Measurements from ENCODE around the gene BHMT. TPM values are rescaled to one million over a fixed set of nuclear protein-coding genes. Genes with fewer than 3 reads are reported as not detected.
A peak's percentile ranks its signal among the peaks of the same experiment; 100 is the strongest.

Gene BHMT
- total RNA-seq, 1 donor from 2014 or later = not detected

DNA sequence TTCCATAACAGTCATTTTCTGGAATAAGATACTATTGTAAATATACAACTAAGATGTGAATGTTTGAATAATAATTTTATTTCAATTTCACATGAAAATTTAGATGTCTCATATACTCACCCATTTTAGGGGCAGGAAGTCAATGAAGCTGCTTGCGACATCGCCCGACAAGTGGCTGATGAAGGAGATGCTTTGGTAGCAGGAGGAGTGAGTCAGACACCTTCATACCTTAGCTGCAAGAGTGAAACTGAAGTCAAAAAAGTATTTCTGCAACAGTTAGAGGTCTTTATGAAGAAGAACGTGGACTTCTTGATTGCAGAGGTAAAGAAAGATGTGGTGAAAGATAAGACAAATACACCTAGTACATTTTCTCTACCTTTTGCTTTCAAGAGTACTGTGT, 8.6 kb downstream of the BHMT start:
- no peak for FAIRE-seq
- no peak overlapping the region for H3K27ac Mint-ChIP-seq (ENCODE audit: unreplicated experiment)
- no peak overlapping the region for H3K4me3 Mint-ChIP-seq (ENCODE audit: unreplicated experiment)
- Histone ChIP-seq H3K9me3 (ENCODE audit: insufficient read depth, low read depth, low read length) (no peaks in the 10 kb centered on the region), H3K9ac (ENCODE audit: low read length) (no peak overlapping the region), H4K20me1 (ENCODE audit: insufficient read depth, low read length) (no peaks in the 10 kb centered on the region), H3K4me3 (ENCODE audit: insufficient read depth, low read depth, low read length) (no peak overlapping the region), H3K4me1 (ENCODE audit: insufficient read depth, low read length) (no peaks in the 10 kb centered on the region), H3K4me2 (ENCODE audit: low read length) (no peak overlapping the region), H3K79me2 (ENCODE audit: insufficient read depth, low read length) (no peaks in the 10 kb centered on the region), H2AFZ (ENCODE audit: low read depth, low read length) (no peak overlapping the region), H3K27ac (ENCODE audit: low read depth, low read length) (no peak overlapping the region), H3K36me3 (ENCODE audit: insufficient read depth, low read length) (no peaks in the 10 kb centered on the region), H3K27me3 (ENCODE audit: insufficient read depth, low read length) (no peaks in the 10 kb centered on the region)
- H3K27me3 Mint-ChIP-seq (ENCODE audit: low read depth, unreplicated experiment) = peaks cover 6% of the 10 kb centered on the region
- TF ChIP-seq, protein P1, sequence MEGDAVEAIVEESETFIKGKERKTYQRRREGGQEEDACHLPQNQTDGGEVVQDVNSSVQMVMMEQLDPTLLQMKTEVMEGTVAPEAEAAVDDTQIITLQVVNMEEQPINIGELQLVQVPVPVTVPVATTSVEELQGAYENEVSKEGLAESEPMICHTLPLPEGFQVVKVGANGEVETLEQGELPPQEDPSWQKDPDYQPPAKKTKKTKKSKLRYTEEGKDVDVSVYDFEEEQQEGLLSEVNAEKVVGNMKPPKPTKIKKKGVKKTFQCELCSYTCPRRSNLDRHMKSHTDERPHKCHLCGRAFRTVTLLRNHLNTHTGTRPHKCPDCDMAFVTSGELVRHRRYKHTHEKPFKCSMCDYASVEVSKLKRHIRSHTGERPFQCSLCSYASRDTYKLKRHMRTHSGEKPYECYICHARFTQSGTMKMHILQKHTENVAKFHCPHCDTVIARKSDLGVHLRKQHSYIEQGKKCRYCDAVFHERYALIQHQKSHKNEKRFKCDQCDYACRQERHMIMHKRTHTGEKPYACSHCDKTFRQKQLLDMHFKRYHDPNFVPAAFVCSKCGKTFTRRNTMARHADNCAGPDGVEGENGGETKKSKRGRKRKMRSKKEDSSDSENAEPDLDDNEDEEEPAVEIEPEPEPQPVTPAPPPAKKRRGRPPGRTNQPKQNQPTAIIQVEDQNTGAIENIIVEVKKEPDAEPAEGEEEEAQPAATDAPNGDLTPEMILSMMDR (IDR thresholded peaks at IDR 0.05; ENCODE audit: insufficient read depth, low read depth, low read length) = no peak
- TF ChIP-seq EZH2 (IDR thresholded peaks at IDR 0.05; ENCODE audit: insufficient read depth, low read length) = no peak
- DNase-seq (ENCODE audit: low read depth) = peak; percentile 39
- no peaks in the 10 kb centered on the region for H3K9me3 Mint-ChIP-seq (ENCODE audit: unreplicated experiment)
- H3K4me1 Mint-ChIP-seq (ENCODE audit: low read depth, unreplicated experiment) = no peaks in the 10 kb centered on the region
- H3K36me3 Mint-ChIP-seq (ENCODE audit: low read depth, unreplicated experiment) = no peaks in the 10 kb centered on the region

GRCh38 chr5:79122973-79123372, 11.4 kb downstream of the BHMT start:
- Mint-ChIP-seq H3K4me1 (ENCODE audit: low read depth, unreplicated experiment) (no peaks in the 10 kb centered on the region), H3K4me3 (ENCODE audit: unreplicated experiment) (no peak overlapping the region), H3K27me3 (ENCODE audit: low read depth, unreplicated experiment) (peaks cover 3% of the 10 kb centered on the region), H3K27ac (ENCODE audit: unreplicated experiment) (no peak overlapping the region), H3K9me3 (ENCODE audit: unreplicated experiment) (no peaks in the 10 kb centered on the region), H3K36me3 (ENCODE audit: low read depth, unreplicated experiment) (no peaks in the 10 kb centered on the region)
- Histone ChIP-seq H3K9me3 (ENCODE audit: insufficient read depth, low read depth, low read length) (no peaks in the 10 kb centered on the region), H4K20me1 (ENCODE audit: insufficient read depth, low read length) (no peaks in the 10 kb centered on the region), H3K79me2 (ENCODE audit: insufficient read depth, low read length) (no peaks in the 10 kb centered on the region), H3K36me3 (ENCODE audit: insufficient read depth, low read length) (no peaks in the 10 kb centered on the region), H3K27ac (ENCODE audit: low read depth, low read length) (no peak overlapping the region), H3K27me3 (ENCODE audit: insufficient read depth, low read length) (no peaks in the 10 kb centered on the region), H3K4me1 (ENCODE audit: insufficient read depth, low read length) (no peaks in the 10 kb centered on the region), H3K9ac (ENCODE audit: low read length) (no peak overlapping the region), H3K4me3 (ENCODE audit: insufficient read depth, low read depth, low read length) (no peak overlapping the region), H3K4me2 (ENCODE audit: low read length) (no peak overlapping the region), H2AFZ (ENCODE audit: low read depth, low read length) (no peak overlapping the region)
- TF ChIP-seq, protein P1 (IDR thresholded peaks at IDR 0.05; ENCODE audit: insufficient read depth, low read depth, low read length) = no peak
- no peak for TF ChIP-seq EZH2 (IDR thresholded peaks at IDR 0.05; ENCODE audit: insufficient read depth, low read length)
- no peak for FAIRE-seq
- no peak for DNase-seq (ENCODE audit: low read depth)

DNA sequence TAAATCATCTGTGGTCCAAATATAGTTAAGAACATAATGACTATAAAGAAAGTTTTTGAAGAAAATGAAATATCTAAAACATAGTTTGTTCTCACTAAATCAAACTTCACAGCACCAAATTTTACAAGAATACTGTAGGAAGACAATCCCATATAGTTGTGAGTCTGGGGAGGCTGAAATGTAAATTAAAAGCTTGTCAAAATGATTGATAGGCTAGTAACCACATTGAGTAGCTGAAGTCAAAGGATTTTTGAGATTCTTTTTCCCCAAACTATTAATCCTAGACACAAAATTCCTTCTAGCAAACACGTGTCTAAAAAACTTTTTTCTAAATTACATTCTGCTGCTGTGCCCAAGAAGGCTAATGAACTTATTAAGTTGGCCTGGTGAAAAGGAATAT, 13.0 kb downstream of the BHMT start:
- H4K20me1 ChIP-seq (ENCODE audit: insufficient read depth, low read length) = no peaks in the 10 kb centered on the region
- no peak overlapping the region for H3K9ac ChIP-seq (ENCODE audit: low read length)
- DNase-seq (ENCODE audit: low read depth) (peak; percentile 36), FAIRE-seq (no peak)
- Mint-ChIP-seq H3K4me3 (ENCODE audit: unreplicated experiment) (no peak overlapping the region), H3K4me1 (ENCODE audit: low read depth, unreplicated experiment) (no peaks in the 10 kb centered on the region), H3K27ac (ENCODE audit: unreplicated experiment) (no peak overlapping the region), H3K9me3 (ENCODE audit: unreplicated experiment) (no peaks in the 10 kb centered on the region), H3K36me3 (ENCODE audit: low read depth, unreplicated experiment) (no peaks in the 10 kb centered on the region), H3K27me3 (ENCODE audit: low read depth, unreplicated experiment) (peaks cover 4% of the 10 kb centered on the region)
- H3K79me2 ChIP-seq (ENCODE audit: insufficient read depth, low read length) = no peaks in the 10 kb centered on the region
- H2AFZ ChIP-seq (ENCODE audit: low read depth, low read length) = no peak overlapping the region
- no peaks in the 10 kb centered on the region for H3K4me1 ChIP-seq (ENCODE audit: insufficient read depth, low read length)
- no peak overlapping the region for H3K4me3 ChIP-seq (ENCODE audit: insufficient read depth, low read depth, low read length)
- H3K9me3 ChIP-seq (ENCODE audit: insufficient read depth, low read depth, low read length) = no peaks in the 10 kb centered on the region
- no peak overlapping the region for H3K27ac ChIP-seq (ENCODE audit: low read depth, low read length)
- no peaks in the 10 kb centered on the region for H3K36me3 ChIP-seq (ENCODE audit: insufficient read depth, low read length)
- TF ChIP-seq, protein P1 (IDR thresholded peaks at IDR 0.05; ENCODE audit: insufficient read depth, low read depth, low read length) = no peak
- TF ChIP-seq EZH2 (IDR thresholded peaks at IDR 0.05; ENCODE audit: insufficient read depth, low read length) = no peak
- H3K4me2 ChIP-seq (ENCODE audit: low read length) = no peak overlapping the region
- no peaks in the 10 kb centered on the region for H3K27me3 ChIP-seq (ENCODE audit: insufficient read depth, low read length)

Data from astrocyte (in vitro differentiated cells and primary cell).